Immature natural killer cell (primary cell): ENCODE data around the gene MAP2K1. TPM values are rescaled to one million over a fixed set of nuclear protein-coding genes. Genes with fewer than 3 reads are reported as not detected.
A peak's percentile ranks its signal among the peaks of the same experiment; 100 is the strongest.
"Not testable (repeated sequence)": the region's sequence is repeated elsewhere in the genome, so short reads cannot be mapped to it uniquely, and the experiment has no call there.

ENCODE experiments used
- DNase-seq, 3 donors: peaks; one replicate each; pipeline ENCODE4 v3.0.0; 2022; ENCODE audit warnings: mixed read lengths in 1 of 3
- H3K27ac Mint-ChIP-seq, 6 donors: one replicate each; pipeline ENCODE4 v1.8.0; 2020; ENCODE audit warnings: mixed read lengths in 6 of 6, mild to moderate bottlenecking in 5 of 6, inconsistent platforms in 4 of 6, moderate library complexity in 3 of 6
- H3K27me3 Mint-ChIP-seq, 3 donors: one replicate each; pipeline ENCODE4 v1.8.0; 2020 to 2021; ENCODE audit warnings: low read depth in 3 of 3, mild to moderate bottlenecking in 3 of 3, mixed read lengths in 3 of 3, moderate library complexity in 3 of 3, inconsistent platforms in 1 of 3
- H3K36me3 Mint-ChIP-seq, 3 donors: one replicate each; pipeline ENCODE4 v1.8.0; 2020; ENCODE audit warnings: mixed read lengths in 3 of 3, inconsistent platforms in 2 of 3, mild to moderate bottlenecking in 2 of 3
- H3K4me1 Mint-ChIP-seq, 2 donors: one replicate each; pipeline ENCODE4 v1.8.0; 2020; ENCODE audit warnings: inconsistent platforms in 2 of 2, mild to moderate bottlenecking in 2 of 2, mixed read lengths in 2 of 2, moderate library complexity in 1 of 2
- H3K4me3 Mint-ChIP-seq, 5 donors: one replicate each; pipeline ENCODE4 v1.8.0; 2020; ENCODE audit warnings: mild to moderate bottlenecking in 5 of 5, mixed read lengths in 5 of 5, inconsistent platforms in 3 of 5, moderate library complexity in 3 of 5
- H3K9me3 Mint-ChIP-seq, 6 donors: one replicate each; pipeline ENCODE4 v1.8.0; 2020; ENCODE audit warnings: mild to moderate bottlenecking in 6 of 6, mixed read lengths in 6 of 6, inconsistent platforms in 4 of 6, moderate library complexity in 3 of 6
- polyA plus RNA-seq, 3 donors: library from polyadenylated mRNA; unstranded; fragments of 300-500 nt; fragmentation: Illumina TruSeq; gene quantifications; one replicate each; pipeline ENCODE4 v1.2.3, GENCODE V29; 2021

Gene MAP2K1
- polyA plus RNA-seq, 3 donors from 2014 or later: 30.7 to 58.3 (median 48.9) TPM

DNA sequence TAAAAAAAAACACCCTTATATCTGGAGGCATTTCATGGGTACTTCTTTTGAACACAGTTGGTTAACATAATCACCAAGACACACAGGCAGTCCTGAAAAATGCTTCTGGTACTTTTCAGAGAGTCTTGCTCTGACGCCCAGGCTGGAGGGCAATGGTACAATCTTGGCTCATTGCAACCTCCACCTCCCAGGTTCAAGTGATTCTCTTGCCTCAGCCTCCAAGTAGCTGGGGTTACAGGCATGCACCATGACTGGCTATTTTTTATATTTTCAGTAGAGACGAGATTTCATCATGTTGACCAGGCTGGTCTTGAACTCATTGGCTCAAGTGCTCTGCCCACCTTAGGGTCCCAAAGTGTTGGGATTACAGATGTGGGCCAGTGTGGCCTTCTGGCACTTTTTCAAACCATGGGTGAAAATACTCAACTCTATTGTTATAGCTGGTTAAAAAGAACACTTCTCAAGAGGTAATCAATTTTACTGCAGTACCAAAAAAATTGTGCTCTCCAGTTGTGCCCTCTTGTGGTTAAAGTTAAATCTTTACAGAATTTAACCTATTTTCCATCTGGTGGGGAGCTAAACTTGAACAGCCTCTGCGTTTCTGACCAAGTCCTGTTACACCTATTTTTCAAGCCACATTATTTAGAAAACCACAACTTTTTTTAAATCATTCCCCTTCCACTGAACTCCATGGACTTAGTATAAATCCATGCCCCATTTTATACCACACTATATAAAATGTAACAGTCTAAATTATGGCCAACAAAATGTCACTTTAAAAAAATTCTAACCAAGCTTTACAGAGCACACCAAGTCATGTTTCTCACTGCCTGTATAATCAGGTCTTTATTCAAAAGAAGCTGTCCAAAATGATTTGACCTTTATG lies 112.0 kb downstream of the MAP2K1 start:
- Mint-ChIP-seq H3K27me3 (peaks cover 9 to 19% (median 9%) of the 10 kb centered on the region in 3 donors), H3K36me3 (peaks cover 22 to 55% (median 28%) of the 10 kb centered on the region in 3 donors), H3K4me1 (peaks cover 43 to 60% of the 10 kb centered on the region in 2 donors), H3K9me3 (no peaks in the 10 kb centered on the region), H3K4me3 (peak overlapping the region in 2 of 5 donors; percentile 34 to 95), H3K27ac (peak overlapping the region; percentile 96 to 98 (median 97))
- DNase-seq: peak; percentile 16 to 56 (median 34)

DNA sequence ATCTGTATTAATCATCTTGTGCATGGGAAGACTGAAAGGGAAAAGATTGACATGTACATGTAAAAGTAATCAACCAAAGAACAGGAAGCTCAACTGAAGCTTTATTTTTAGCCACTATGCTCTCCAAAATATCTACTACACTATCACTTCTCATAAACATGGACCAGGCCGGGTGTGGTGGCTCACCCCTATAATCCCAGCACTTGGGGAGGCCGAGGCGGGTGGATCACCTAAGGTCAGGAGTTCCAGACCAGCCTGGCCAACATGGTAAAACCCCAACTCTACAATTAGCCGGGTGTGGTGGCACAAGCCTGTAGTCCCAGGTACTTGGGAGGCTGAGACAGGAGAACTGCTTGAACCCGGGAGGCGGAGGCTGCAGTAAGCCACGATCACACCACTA lies 113.6 kb downstream of the MAP2K1 start:
- DNase-seq, H3K4me3 Mint-ChIP-seq, H3K9me3 Mint-ChIP-seq: not testable (repeated sequence)
- Mint-ChIP-seq H3K27ac (peak overlapping the region in 5 of 6 donors; percentile 3 to 50 (median 8)), H3K36me3 (peaks cover 14 to 45% (median 20%) of the 10 kb centered on the region in 3 donors), H3K27me3 (peaks cover 18 to 26% (median 19%) of the 10 kb centered on the region in 3 donors), H3K4me1 (peaks cover 54 to 65% of the 10 kb centered on the region in 2 donors)

DNA sequence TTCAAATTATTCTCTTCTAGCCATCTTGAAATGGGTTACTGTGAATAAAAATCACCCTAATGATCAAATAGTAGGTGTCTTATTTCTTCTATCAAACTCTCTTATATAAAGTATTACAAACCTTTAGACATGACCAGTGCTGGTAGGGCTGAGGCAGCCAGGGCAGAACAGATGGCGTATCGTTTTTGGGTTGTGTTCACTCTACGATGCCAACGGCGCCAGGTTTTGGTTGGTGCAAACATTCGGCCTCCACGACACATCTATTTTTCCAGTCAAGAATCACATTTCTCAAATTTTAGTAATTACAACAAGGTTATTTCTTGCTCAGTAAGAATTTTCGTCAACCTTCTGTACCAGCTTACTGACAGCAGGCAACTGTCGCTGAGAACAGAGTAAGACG lies 115.8 kb downstream of the MAP2K1 start:
- Mint-ChIP-seq H3K27me3 (peaks cover 15 to 21% (median 16%) of the 10 kb centered on the region in 3 donors), H3K4me3 (peak overlapping the region in 2 of 5 donors; percentile 96 to 100), H3K9me3 (no peaks in the 10 kb centered on the region), H3K4me1 (peaks cover 49 to 67% of the 10 kb centered on the region in 2 donors), H3K27ac (peak overlapping the region in 5 of 6 donors; percentile 42 to 97 (median 45)), H3K36me3 (peaks cover 14 to 45% (median 20%) of the 10 kb centered on the region in 3 donors)
- DNase-seq: no peak

DNA sequence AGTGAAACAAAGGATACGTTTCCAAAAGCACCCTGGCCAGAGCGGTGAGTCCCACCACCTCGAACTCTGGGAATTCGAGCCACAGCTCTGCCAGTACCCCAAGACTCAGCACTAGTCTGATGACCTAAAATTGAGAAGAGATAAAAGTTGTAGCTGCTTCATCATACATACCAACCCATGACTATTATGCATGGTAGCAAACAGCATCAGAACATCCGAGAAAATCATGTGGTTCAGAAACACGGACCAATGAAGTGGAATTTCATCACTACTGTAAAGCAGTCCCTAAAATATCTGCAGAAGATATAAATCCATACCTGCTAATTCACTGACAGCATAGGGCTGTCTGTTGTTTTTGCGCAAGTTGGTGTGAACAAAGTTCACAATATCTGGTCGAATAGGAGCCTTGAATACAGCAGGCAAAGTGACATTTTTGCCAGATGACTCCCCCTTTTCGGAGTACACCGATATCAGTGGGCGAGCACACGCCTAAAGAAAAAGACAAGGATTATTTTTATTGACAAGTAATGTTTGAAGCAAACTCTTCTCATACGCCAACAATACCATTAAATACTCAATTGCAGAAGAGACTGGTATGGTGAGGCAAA lies 116.4 kb downstream of the MAP2K1 start:
- Mint-ChIP-seq H3K27me3 (peaks cover 12 to 14% (median 14%) of the 10 kb centered on the region in 3 donors), H3K4me1 (peaks cover 43 to 60% of the 10 kb centered on the region in 2 donors), H3K36me3 (peaks cover 14 to 40% (median 18%) of the 10 kb centered on the region in 3 donors), H3K4me3 (peak overlapping the region; percentile 96 to 100 (median 99)), H3K27ac (peak overlapping the region; percentile 42 to 99 (median 97))
- not testable (repeated sequence) for DNase-seq, H3K9me3 Mint-ChIP-seq

DNA sequence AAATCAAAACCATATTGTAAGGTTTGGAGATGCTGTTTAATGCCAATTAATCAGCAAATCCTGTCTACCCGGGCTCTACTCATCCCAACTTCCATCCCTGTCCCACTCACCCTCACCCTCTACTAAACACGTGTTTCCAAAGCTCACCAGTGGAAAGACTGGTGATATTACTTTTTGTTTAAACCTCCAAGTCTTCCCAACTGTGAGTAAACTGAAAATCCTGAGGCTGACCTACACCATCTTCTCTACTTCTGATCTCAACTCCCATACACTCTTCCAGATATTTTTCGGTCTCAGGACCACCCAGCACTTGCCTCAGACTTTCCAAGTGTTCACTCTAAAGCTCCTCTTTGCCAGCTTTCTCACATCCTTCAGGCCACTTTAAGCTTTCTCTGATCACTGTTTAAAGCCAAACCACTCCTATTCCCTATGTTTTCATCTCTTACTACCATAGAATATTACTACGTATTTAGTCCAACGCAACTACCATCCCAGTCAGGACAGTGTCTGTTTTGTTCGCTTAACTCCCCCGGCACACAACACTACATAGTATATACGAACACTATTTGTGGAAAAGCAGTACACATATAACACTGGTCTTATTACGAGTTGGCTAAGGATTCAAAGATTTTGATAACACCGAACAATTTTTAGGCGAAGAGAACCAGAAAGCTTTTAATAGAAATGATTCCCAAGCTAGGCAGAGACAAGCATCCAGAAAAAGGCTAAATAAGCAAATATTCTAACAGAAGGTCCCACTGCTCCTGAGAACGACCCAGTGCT lies 117.3 kb downstream of the MAP2K1 start:
- no peak for DNase-seq
- peak overlapping the region; percentile 96 to 100 (median 99) for H3K4me3 Mint-ChIP-seq
- peaks cover 14 to 38% (median 16%) of the 10 kb centered on the region in 3 donors for H3K36me3 Mint-ChIP-seq

DNA sequence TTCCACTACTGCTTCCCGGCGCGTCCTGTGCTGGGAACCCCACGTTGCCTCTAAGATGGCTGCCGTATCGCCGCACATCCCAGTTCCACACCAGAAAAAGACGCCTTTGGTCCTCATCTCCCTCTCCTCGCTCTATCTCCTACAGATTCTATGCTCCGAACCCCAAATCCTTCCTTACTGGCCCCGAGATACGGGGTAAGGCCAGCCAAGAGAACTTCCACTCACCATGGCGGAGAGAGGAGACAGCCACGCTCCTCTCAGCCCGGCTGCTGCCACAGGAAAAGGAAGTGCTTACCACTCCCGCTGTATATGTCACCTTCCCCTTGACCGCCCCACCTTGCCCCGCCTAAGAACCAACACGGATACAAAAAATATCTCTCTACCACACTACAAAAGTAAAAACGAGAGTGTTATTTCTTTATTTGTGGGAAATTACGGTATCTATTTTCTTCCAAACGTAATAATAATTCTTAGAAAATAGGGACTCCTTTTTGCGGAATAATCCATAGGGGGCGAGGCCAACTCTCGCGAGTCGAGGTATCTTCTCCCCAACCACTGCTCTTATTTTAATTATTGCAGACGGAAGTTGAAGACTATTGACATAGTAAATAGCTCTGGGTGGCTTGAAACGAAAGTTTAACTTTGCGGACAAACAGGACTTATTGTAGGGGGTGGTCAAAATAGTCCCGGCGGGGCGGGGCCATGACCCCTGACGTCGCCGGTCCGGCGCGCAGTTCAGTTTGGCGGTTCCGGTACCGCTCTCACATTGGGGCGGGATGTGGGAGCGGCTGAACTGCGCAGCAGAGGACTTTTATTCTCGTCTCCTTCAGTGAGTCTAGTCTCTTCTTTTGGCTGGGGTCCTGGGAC lies 118.1 kb downstream of the MAP2K1 start, which contains the start of the genes RPL4 and ZWILCH:
Gene RPL4 (minus strand): TSS at position 293 of the 867 bp plus-strand sequence. CDS start 65 bp downstream, at position 228.
Gene ZWILCH (plus strand): TSS at position 764 of the 867 bp plus-strand sequence. CDS start 13 bp downstream, at position 777.
- Mint-ChIP-seq H3K4me3 (peak within 1 kb of the TSS; percentile 96 to 100 (median 99)), H3K9me3 (no peaks in the 10 kb centered on the region), H3K36me3 (peaks cover 10 to 30% (median 14%) of the 10 kb centered on the region in 3 donors), H3K27ac (peak within 1 kb of the TSS; percentile 97 to 100 (median 98)), H3K4me1 (peaks cover 39 to 57% of the 10 kb centered on the region in 2 donors), H3K27me3 (peaks cover 10 to 14% (median 12%) of the 10 kb centered on the region in 3 donors)
- peak; percentile 85 to 87 (median 86) for DNase-seq

More for the DNA sequence above, 117.3 kb downstream of the MAP2K1 start:
- H3K9me3 Mint-ChIP-seq: no peaks in the 10 kb centered on the region
- peaks cover 41 to 57% of the 10 kb centered on the region in 2 donors for H3K4me1 Mint-ChIP-seq
- H3K27me3 Mint-ChIP-seq: peaks cover 12 to 14% (median 13%) of the 10 kb centered on the region in 3 donors
- H3K27ac Mint-ChIP-seq: peak overlapping the region; percentile 97 to 100 (median 98)

DNA sequence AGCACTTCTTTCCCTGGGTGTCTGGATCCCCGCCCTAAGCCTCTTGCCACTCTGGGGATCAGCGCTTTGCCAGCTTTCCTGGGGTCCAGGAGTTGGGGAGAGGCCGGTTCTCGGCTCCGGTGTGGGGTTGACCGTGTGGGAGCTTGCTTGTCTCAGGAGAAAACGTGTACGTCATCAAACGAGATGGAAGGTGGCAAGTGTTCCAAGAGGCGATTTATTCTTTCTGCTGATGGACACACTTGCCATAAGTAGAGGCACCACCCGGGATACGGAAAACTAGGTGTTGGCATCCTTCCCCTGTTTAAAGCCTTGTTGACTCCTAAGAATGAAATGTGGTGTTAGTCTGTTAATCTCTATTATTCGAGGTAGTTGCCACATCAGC lies 118.7 kb downstream of the MAP2K1 start:
- peaks cover 4 to 24% (median 8%) of the 10 kb centered on the region in 3 donors for H3K36me3 Mint-ChIP-seq
- H3K27me3 Mint-ChIP-seq: peaks cover 10 to 14% (median 12%) of the 10 kb centered on the region in 3 donors
- H3K4me1 Mint-ChIP-seq: peaks cover 36 to 52% of the 10 kb centered on the region in 2 donors
- DNase-seq: no peak
- peak overlapping the region; percentile 97 to 100 (median 98) for H3K27ac Mint-ChIP-seq
- no peaks in the 10 kb centered on the region for H3K9me3 Mint-ChIP-seq
- H3K4me3 Mint-ChIP-seq: peak overlapping the region; percentile 96 to 100 (median 99)

DNA sequence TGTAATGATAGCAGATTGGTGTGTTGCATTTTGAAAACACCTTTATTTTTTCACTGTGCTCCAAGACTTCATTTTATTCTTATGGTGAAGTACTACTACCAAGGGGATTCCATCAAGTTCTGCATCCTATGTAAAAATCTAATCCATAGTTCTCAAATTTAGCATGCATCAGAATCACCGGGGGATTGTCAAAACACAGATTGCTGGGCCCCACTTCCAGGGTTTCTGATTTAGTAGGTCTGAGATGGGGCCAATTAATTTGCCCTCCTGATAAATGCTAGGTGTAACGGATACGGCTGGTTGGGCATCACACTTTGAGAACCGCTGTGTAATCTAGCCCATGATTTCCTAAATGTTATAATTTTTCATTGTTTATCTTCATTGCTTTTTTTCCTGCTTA lies 119.1 kb downstream of the MAP2K1 start:
- Mint-ChIP-seq H3K4me1 (peaks cover 36 to 51% of the 10 kb centered on the region in 2 donors), H3K36me3 (peaks cover 3 to 20% (median 4%) of the 10 kb centered on the region in 3 donors), H3K9me3 (no peaks in the 10 kb centered on the region), H3K4me3 (peak overlapping the region; percentile 96 to 100 (median 99)), H3K27me3 (peaks cover 10 to 14% (median 12%) of the 10 kb centered on the region in 3 donors), H3K27ac (peak overlapping the region; percentile 97 to 100 (median 98))
- DNase-seq: no peak

DNA sequence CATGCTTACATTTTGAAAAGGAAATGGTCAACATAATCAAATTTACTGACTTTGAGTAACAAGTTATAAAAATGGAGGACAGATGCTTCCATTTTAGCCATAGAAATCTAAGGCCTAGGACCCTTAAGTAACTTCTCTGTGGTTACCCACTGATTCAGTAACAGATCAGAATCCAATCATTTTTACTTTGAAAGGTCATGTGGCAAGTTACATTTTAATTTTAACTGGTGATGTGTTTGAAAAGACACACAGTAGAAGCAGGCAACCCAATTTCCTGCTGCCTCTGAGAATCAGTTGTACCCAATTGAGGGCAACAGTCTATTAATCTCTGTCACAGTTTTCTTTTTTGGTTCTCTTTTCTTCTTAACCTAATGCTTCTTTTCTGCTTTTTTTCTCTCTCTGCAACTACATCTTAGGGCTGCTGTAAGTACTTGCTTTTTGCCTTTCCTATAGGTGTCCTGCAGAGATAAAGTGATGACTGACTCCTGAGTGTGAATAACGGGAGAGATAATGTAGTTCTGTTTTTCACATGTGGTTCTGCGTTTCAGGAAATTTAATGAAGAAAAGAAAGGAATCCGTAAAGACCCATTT lies 121.7 kb downstream of the MAP2K1 start:
- H3K4me3 Mint-ChIP-seq: no peak overlapping the region
- peaks cover 10 to 12% (median 11%) of the 10 kb centered on the region in 3 donors for H3K27me3 Mint-ChIP-seq
- no peak for DNase-seq
- H3K36me3 Mint-ChIP-seq: no peaks in the 10 kb centered on the region
- peaks cover 25 to 33% of the 10 kb centered on the region in 2 donors for H3K4me1 Mint-ChIP-seq
- H3K9me3 Mint-ChIP-seq: no peaks in the 10 kb centered on the region
- H3K27ac Mint-ChIP-seq: no peak overlapping the region

DNA sequence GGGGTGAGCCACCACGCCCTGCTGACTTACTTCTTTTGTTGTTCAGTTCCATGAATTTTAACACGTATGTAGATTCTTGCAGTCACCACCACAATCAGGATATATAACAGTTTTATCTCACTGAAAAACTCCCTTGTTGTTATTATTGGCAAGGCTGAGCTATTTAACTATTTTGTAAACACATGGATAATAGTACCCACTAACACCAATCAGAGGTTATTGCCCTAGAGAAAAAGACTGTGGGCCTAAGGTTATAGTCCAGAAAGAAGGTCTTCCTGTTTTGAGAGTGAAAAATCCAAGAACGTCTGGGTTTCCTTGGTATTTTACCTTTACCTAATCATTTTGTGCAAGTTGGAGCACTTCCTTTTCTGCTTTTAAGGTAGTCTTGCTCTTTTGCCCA lies 127.9 kb downstream of the MAP2K1 start:
- Mint-ChIP-seq H3K36me3 (peaks cover 12 to 21% (median 20%) of the 10 kb centered on the region in 3 donors), H3K4me3 (no peak overlapping the region), H3K4me1 (no peaks in the 10 kb centered on the region), H3K9me3 (no peaks in the 10 kb centered on the region), H3K27me3 (no peaks in the 10 kb centered on the region), H3K27ac (no peak overlapping the region)
- no peak for DNase-seq

DNA sequence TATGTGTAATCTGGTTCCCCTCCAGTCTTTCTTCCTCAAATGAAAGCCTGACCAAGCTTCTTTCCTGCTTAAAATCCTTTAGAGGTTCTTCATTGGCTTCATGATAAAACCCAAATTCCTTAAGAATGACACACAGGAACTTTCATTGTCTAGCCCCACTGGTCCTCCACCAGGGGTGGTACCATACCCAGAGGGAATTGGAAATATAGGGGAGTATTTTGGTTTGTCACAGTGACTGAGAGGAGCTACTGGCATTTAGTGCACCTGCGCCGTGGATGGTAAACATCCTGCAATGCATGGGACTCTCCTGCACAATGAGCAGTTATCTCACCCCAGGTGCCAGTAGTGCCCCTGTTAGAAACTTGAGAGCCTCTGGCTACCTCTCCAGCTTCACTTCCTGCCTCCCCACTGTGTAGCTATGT lies 129.2 kb downstream of the MAP2K1 start:
- H3K4me1 Mint-ChIP-seq: no peaks in the 10 kb centered on the region
- H3K27me3 Mint-ChIP-seq: no peaks in the 10 kb centered on the region
- no peak overlapping the region for H3K4me3 Mint-ChIP-seq
- DNase-seq: no peak
- peaks cover 12 to 22% (median 20%) of the 10 kb centered on the region in 3 donors for H3K36me3 Mint-ChIP-seq
- peak overlapping the region in 1 of 6 donors; percentile 64 for H3K27ac Mint-ChIP-seq
- H3K9me3 Mint-ChIP-seq: no peaks in the 10 kb centered on the region

DNA sequence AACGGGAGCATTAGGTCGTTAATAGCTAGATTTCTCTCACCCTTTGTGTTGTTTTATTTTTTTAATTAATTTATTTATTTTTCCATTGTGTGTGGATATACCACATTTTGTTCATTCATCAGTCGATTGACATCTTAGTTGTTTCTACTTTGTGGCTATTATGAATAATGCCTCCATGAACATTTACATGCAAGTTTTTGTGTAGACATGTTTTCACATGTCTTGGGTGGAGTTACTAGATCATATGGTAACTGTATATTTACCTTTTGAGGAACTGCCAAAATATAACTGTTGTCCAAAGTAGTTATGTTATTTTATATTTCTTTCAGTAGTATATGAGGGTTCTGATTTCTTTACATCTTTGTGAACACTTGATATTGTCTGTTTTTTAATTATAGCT lies 137.2 kb downstream of the MAP2K1 start:
- no peak for DNase-seq
- H3K4me3 Mint-ChIP-seq: no peak overlapping the region
- no peaks in the 10 kb centered on the region for H3K9me3 Mint-ChIP-seq
- no peaks in the 10 kb centered on the region for H3K27me3 Mint-ChIP-seq
- peaks cover 8 to 28% (median 20%) of the 10 kb centered on the region in 3 donors for H3K36me3 Mint-ChIP-seq
- no peak overlapping the region for H3K27ac Mint-ChIP-seq
- H3K4me1 Mint-ChIP-seq: no peaks in the 10 kb centered on the region
